Activated CD8-positive, alpha-beta T cell treated with anti-CD3 and anti-CD28 coated beads for 36 hours (primary cell): ENCODE data around the gene ANKRD52. TPM values are rescaled to one million over a fixed set of nuclear protein-coding genes. Genes with fewer than 3 reads are reported as not detected.

Source experiments
- ATAC-seq: fragments of 200-7000 bp; cut with Tn5 transposase; one replicate; pipeline ENCODE4 v1.10.0; 2021; ENCODE audit warnings: mild to moderate bottlenecking, moderate library complexity
- CTCF ChIA-PET: fragments of 350-600 bp; sonication (Branson Sonifier 250); formaldehyde crosslinking; loops from one replicate; lab custom pipeline; 2021; ENCODE audit warnings: antibody characterized with exemption; lab: Charles Lee
- POLR2A ChIA-PET: fragments of 350-600 bp; sonication (Branson Sonifier 250); formaldehyde crosslinking; loops from one replicate; lab custom pipeline; 2021; ENCODE audit warnings: antibody characterized with exemption; lab: Charles Lee
- DNase-seq: peaks from one replicate; pipeline ENCODE4 v3.0.0-alpha.2; 2020
- H3K27ac Mint-ChIP-seq: one replicate; pipeline ENCODE4 v1.8.0; 2021; ENCODE audit warnings: mild to moderate bottlenecking, mixed read lengths
- H3K27me3 Mint-ChIP-seq: one replicate; pipeline ENCODE4 v1.8.0; 2021; ENCODE audit warnings: mixed read lengths
- H3K36me3 Mint-ChIP-seq: one replicate; pipeline ENCODE4 v1.8.0; 2021; ENCODE audit warnings: low read depth, mixed read lengths
- H3K4me1 Mint-ChIP-seq: one replicate; pipeline ENCODE4 v1.8.0; 2021; ENCODE audit warnings: low read depth, mixed read lengths
- H3K4me3 Mint-ChIP-seq: one replicate; pipeline ENCODE4 v1.8.0; 2021; ENCODE audit warnings: mild to moderate bottlenecking, moderate library complexity, mixed read lengths
- H3K9me3 Mint-ChIP-seq: one replicate; pipeline ENCODE4 v1.8.0; 2021; ENCODE audit warnings: mixed read lengths
- intact Hi-C: fragments of 100-400 bp; cut with micrococcal nuclease; formaldehyde crosslinking; loops from one replicate; pipeline ENCODE4 v1.10.0; 2022
- total RNA-seq, 2 experiments: library from RNA; stranded (reverse); gene quantifications; one replicate each; pipeline ENCODE4 v1.2.3, GENCODE V29; 2021
- TF ChIP-seq, protein P1 (sequence below): fragments of 200-600 bp; IDR thresholded peaks from one replicate; pipeline ENCODE4 v1.8.0; 2022; ENCODE audit warnings: antibody characterized with exemption, mild to moderate bottlenecking

The ANKRD52 gene
- total RNA-seq, 2 experiments from 2014 or later = 23.3 to 31.3 TPM

DNA sequence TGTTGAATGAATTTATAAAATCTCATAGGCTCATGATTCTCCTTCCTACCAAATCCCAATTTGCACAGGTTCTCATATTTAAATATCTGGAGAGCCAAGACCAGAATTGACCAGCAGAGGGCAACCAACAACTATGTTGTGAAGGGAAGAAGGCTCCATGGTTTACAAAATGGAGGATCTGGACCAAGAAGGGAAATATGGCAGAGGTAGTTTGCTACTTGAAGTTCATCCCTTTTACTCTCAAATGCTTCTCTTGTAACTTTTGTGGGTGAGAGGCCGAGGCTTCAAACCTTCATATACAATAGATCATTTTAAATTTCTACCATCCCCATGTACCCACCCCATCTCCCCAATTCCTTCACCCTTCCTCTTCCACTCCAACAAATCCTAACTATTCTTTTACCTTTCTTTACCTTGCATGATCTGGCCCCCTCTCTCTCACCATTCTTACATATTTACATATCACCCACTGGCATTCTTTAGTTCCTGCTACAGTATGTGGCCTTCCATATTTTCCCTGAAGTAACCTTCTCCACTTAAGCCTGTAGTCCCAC is 65.1 kb downstream of the ANKRD52 start:
- ChIA-PET POLR2A (interaction anchor here (0.7 to 1.7 kb wide), 2 partner anchors 12 to 65 kb away, joined by 3 to 4 read pairs; partner anchors contain the start of gene ESYT1), CTCF (interaction anchor here (0.6 to 5.8 kb wide), 8 partner anchors 11 to 271 kb away, joined by 3 to 87 read pairs (median 6); partner anchors contain the start of genes COQ10A, PA2G4, RNF41 and ZC3H10)
- TF ChIP-seq, protein P1, sequence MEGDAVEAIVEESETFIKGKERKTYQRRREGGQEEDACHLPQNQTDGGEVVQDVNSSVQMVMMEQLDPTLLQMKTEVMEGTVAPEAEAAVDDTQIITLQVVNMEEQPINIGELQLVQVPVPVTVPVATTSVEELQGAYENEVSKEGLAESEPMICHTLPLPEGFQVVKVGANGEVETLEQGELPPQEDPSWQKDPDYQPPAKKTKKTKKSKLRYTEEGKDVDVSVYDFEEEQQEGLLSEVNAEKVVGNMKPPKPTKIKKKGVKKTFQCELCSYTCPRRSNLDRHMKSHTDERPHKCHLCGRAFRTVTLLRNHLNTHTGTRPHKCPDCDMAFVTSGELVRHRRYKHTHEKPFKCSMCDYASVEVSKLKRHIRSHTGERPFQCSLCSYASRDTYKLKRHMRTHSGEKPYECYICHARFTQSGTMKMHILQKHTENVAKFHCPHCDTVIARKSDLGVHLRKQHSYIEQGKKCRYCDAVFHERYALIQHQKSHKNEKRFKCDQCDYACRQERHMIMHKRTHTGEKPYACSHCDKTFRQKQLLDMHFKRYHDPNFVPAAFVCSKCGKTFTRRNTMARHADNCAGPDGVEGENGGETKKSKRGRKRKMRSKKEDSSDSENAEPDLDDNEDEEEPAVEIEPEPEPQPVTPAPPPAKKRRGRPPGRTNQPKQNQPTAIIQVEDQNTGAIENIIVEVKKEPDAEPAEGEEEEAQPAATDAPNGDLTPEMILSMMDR = peak; percentile 86
- intact Hi-C loops = loop anchor here (5.0 kb wide), 1 partner anchor 64 kb away; the partner anchor contains the start of gene ANKRD52
- H3K4me3 Mint-ChIP-seq = no peak overlapping the region
- peak; percentile 92 for DNase-seq
- peaks cover 6% of the 10 kb centered on the region for H3K36me3 Mint-ChIP-seq
- H3K27me3 Mint-ChIP-seq = peaks cover 2% of the 10 kb centered on the region
- ATAC-seq = peak; percentile 12
- H3K4me1 Mint-ChIP-seq = peaks cover 17% of the 10 kb centered on the region
- peak overlapping the region; percentile 31 for H3K27ac Mint-ChIP-seq
- H3K9me3 Mint-ChIP-seq = no peaks in the 10 kb centered on the region

DNA sequence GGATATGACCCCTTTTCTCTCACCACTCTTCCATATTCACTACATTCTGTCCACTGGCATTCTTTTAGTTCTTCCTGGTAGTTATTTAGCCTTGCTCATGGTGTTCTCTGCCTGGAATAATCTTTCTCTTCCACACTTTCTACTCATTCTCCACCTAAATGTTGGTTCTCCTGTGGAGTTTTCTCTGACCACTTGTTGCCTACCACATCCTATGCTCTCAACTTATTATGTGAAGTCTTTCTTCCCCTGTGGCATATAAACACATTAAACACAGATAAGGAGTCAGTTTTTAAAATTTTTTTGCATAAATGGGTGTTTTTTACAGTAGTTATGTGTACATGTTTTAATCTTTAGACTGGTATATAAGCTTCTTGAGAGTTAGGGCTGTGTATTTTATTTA is 65.6 kb downstream of the ANKRD52 start:
- POLR2A ChIA-PET = interaction anchor here (0.7 to 1.7 kb wide), 2 partner anchors 13 to 64 kb away, joined by 3 to 4 read pairs; partner anchors contain the start of gene ESYT1
- Mint-ChIP-seq H3K9me3 (no peaks in the 10 kb centered on the region), H3K36me3 (peaks cover 11% of the 10 kb centered on the region), H3K4me1 (peaks cover 22% of the 10 kb centered on the region), H3K27ac (no peak overlapping the region), H3K4me3 (no peak overlapping the region), H3K27me3 (peaks cover 2% of the 10 kb centered on the region)
- TF ChIP-seq, protein P1 = no peak
- CTCF ChIA-PET = interaction anchor here (0.6 to 5.8 kb wide), 11 partner anchors 12 to 454 kb away, joined by 3 to 87 read pairs (median 5); partner anchors contain the start of genes ANKRD52, COQ10A, PA2G4 and RNF41
- no peak for DNase-seq
- intact Hi-C loops = loop anchor here (5.0 kb wide), 1 partner anchor 65 kb away; the partner anchor contains the start of gene ANKRD52
- ATAC-seq = no peak

DNA sequence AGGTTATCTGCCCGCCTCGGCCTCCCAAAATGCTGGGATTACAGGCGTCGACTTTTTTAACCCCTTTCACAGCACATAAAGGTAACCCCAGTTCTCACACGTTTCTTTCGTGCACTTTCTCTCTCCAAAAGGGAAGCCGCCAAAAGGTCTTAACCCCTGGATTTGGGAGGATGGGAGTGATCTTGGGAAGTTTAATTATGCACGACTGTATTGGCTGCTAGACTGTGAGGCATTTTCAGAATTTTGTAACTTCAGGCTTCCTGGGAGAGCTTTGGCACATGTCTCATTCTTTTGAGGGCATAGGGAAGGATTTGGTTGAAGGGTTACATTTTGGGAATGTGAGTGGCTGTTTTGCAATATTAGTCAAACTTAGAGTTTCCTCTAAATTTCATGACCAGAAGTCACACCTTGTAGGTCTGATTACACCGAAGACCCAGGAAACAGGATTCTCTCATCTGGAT is 67.5 kb downstream of the ANKRD52 start:
- TF ChIP-seq, protein P1 = no peak
- ChIA-PET CTCF (interaction anchor here (1.0 to 5.8 kb wide), 11 partner anchors 13 to 451 kb away, joined by 3 to 110 read pairs (median 16); partner anchors contain the start of genes ANKRD52, ESYT1, RNF41 and ZC3H10), POLR2A (interaction anchor here (3.0 to 5.7 kb wide), 4 partner anchors 26 to 72 kb away, joined by 17 to 68 read pairs (median 20); partner anchors contain the start of genes MYL6, RNF41, RPL41 and ZC3H10)
- Mint-ChIP-seq H3K4me1 (peaks cover 34% of the 10 kb centered on the region), H3K36me3 (peaks cover 23% of the 10 kb centered on the region), H3K9me3 (no peaks in the 10 kb centered on the region), H3K27ac (peak overlapping the region; percentile 98), H3K4me3 (peak overlapping the region; percentile 92), H3K27me3 (peaks cover 2% of the 10 kb centered on the region)
- ATAC-seq = no peak
- no peak for DNase-seq
- intact Hi-C loops = loop anchor here (2.0 to 5.0 kb wide), 2 partner anchors 34 to 67 kb away; partner anchors contain the start of genes ANKRD52 and NABP2

DNA sequence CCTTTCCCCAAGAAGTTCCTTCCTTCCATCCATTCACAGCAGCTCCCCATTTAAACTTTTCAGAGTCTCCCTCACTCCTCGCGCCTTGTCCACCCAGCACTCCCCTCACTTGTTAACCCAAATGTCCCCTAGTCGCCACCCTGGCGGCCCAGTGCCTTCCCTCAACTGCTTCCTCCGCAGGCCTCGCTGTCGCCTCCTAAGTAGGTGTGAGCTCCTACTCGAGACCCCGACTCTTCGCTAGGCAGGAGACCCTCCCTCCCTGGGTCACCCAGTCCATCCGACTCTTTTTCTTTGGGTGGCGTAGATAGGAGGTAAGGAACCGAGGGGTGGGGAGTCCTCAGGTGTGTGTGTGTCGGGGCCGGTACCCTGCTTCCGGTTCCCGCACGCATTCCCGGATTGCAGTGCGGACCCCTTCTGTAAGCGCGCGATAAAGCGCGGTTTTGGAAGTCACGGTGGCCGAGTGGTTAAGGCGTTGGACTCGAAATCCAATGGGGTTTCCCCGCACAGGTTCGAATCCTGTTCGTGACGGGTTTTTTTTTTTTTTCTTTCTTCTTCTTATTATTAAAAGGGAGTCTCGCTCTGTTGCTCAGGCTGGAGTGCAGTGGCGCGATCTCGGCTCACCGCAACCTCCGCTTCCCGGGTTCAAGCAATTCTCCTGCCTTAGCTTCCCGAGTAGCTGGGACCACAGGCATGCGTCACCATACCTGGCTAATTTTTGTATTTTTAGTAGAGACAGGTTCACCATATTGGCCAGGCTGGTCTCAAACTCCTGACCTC is 68.1 kb downstream of the ANKRD52 start:
- Mint-ChIP-seq H3K4me3 (peak overlapping the region; percentile 92), H3K27me3 (peaks cover 2% of the 10 kb centered on the region), H3K4me1 (peaks cover 35% of the 10 kb centered on the region), H3K27ac (peak overlapping the region; percentile 98), H3K9me3 (no peaks in the 10 kb centered on the region), H3K36me3 (peaks cover 24% of the 10 kb centered on the region)
- peak; percentile 89 for DNase-seq
- peak; percentile 51 for ATAC-seq
- intact Hi-C loops = loop anchor here (2.0 to 5.0 kb wide), 3 partner anchors 35 to 71 kb away; partner anchors contain the start of genes ANKRD52, NABP2 and ZC3H10
- ChIA-PET POLR2A (interaction anchor here (0.6 to 5.7 kb wide), 23 partner anchors 9 to 407 kb away, joined by 3 to 68 read pairs (median 6); partner anchors contain the start of genes ANKRD52, ESYT1, MYL6 and MYL6B), CTCF (interaction anchor here (0.7 to 5.8 kb wide), 37 partner anchors 8 to 451 kb away, joined by 3 to 110 read pairs (median 6); partner anchors contain the start of genes ANKRD52, ERBB3, ESYT1 and IL23A)
- TF ChIP-seq, protein P1 = peak; percentile 37
